GM12872 (cell line): ENCODE measurements around the gene IL13RA1.

Experiments
- TF ChIP-seq, protein P1 (sequence below): IDR thresholded peaks from 3 replicates; pipeline ENCODE4 v1.5.1; 2011; ENCODE audit warnings: low read depth, mild to moderate bottlenecking, low read length, moderate library complexity; ENCODE audit not compliant: insufficient read depth

IL13RA1 gene

DNA sequence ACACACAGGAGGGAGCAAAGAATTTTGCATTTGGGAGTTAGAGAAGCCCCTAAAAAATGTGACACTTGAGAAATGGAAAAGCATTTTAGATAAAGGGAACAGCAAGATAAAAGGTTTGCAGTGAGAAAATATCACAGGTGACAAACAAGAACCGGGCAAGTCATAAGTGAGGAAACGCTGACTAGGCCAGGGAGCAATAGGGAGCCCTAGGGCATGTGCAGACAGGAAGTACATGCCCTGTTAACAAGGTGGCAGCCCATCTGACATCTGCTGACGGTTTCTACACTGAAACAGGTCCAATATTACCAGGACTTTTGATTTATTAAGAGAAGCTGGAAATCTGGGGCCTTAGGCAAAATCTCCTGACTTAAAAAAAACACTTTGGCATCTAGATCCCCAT is 4.0 kb upstream of the IL13RA1 start:
- TF ChIP-seq, protein P1, sequence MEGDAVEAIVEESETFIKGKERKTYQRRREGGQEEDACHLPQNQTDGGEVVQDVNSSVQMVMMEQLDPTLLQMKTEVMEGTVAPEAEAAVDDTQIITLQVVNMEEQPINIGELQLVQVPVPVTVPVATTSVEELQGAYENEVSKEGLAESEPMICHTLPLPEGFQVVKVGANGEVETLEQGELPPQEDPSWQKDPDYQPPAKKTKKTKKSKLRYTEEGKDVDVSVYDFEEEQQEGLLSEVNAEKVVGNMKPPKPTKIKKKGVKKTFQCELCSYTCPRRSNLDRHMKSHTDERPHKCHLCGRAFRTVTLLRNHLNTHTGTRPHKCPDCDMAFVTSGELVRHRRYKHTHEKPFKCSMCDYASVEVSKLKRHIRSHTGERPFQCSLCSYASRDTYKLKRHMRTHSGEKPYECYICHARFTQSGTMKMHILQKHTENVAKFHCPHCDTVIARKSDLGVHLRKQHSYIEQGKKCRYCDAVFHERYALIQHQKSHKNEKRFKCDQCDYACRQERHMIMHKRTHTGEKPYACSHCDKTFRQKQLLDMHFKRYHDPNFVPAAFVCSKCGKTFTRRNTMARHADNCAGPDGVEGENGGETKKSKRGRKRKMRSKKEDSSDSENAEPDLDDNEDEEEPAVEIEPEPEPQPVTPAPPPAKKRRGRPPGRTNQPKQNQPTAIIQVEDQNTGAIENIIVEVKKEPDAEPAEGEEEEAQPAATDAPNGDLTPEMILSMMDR, result no peak

DNA sequence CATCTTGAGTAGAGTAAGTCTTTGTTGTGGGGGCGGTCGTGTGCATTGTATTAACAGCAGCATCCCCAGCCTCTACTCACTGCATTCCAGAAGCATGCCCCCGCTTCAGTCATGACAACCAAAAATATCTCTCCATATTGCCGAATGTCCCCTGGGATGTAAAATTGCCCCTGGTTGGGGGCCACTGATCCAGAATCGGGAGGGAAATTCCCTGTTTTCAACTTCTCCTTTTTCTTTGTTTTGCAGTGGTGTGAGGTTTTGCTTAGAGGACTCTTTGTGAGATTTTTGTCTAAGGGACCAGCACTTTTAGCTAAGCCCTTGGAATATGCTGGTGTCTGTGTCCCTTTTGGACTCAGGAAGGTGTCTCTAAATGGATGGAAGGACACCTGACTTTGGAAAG is 3.0 kb upstream of the IL13RA1 start:
- TF ChIP-seq, protein P1, result no peak

DNA sequence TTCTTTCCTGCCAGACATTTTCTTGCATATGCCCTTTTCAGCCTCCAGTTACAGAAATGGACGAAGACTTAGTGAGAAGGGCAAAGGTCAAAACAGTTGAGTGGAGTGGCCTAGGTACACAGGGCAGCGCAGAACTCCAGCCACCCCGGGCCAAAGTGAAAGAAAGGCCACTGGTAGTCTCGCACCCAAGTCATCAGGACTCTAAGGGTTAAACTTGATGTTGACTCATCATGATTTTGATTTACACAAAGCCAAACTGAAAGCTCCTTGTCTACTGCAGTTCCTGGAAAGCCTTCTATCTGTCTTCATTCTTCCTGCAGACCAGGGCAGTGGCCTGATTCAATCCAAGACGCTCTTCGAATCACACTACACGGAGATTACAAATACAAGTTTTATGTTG is 2.6 kb upstream of the IL13RA1 start:
- TF ChIP-seq, protein P1, result no peak

DNA sequence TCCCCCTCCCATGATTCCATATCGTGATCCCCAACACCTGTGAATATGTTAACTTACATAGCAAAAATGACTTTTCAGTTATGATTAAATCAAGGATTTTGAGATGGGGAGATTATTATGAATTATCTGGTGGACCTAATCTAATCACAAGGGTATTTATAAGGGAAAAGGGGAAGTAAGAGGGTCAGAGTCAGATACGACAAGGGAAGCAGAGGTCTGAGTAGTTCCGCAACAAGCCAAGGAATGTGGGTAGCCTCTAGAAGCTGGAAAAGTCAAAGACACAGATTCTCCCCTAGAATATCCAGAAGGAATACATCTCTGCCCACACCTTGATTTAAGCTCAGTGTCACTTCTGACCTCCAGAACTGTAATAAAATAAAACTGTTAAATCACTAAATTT is 1.0 kb upstream of the IL13RA1 start:
- TF ChIP-seq, protein P1, result no peak

DNA sequence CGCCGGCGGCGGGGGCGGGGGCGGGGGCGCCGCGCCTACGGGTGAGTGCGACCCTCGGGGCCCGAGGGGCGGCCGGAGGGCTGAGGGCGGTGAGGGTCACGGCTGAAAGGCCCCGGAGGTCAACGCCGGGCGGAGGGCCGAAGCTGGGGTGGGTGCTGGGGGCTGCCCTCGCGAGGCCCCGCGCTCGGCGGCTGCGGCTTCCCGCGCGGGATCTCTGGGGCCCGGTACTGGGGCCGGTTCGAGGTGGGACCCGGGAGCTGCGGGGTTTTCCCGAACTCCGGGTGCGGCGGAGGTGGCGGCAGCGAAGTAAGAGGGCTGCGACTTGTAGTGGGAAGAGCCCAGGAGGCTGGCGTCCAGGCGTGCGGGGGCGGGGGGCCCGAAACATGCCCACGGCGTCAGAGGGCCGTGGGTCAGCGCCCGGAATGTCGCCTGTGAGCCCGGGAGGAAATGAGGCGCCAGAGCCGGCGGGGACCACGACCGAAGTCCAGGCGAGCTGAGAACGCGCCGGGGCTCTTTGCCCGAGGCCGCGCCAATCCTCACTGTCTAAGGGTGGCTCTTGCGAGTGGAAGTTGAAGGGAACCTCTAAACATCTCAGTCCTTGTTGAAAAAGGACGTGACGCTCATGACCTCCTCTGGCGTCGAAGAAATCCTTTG is 407 bp downstream of the IL13RA1 start:
- TF ChIP-seq, protein P1, result no peak

DNA sequence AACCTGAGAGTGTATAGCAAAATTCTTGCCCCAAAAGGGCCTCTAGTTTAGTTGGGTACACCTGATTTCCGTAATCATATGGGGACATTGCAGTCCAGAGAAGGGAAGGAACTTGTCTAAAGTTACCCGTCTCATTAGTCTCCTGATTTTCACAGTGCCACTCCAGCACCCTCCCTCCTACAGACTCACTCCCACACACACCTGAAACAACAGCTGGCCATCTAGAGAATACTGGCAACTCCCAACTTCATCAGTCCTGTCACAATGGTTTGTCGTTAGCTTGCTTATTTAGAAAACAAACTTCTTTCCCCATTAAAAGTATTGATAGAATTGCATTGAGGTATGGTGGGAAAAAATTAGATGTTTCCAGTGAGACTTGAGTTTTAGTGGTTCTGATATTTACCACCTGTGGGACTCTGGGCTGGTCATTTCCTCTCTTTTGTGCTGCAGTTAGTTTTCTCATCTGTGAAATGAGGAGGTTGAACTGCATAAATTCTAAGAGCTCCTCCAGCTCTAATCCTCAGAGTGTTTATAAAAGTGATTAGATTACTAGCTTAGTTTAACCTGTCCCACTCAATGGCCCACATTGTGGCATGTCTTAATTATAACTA is 1.7 kb downstream of the IL13RA1 start:
- TF ChIP-seq, protein P1, result no peak

DNA sequence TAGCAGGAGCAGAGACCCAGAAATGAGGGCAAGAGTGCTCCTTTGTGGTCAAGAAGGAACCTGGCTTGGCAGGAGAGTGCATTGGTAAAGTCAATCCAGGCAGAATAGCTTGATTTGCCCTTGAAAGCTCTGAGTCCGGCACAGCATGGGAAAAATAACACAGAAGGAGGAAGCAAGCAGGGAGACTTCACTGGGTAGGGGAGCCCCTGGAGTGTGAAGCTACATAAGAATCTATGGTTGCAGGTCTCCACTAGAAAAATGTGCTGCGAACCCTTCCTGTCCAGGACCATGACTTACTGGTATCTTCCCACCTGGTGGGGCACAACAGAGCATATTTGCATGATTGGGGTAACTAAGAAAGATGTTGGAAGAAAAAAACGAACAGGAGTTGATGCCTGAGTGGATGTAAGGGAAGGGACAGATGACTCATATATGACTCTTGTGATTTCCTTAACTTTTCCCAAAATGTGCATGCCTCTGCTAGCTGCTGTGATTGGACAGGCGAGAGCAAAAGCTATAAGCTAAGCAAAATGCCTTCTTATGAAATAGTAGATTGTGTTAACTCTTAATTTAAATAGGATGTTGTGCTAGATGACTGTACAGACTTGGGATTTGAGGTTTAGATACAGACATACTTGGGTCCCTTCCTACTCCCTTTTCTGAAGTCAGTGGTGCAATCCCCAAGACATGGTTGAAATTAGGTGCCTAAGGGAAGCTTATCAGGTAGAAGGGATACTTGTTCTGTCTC is 3.3 kb downstream of the IL13RA1 start:
- TF ChIP-seq, protein P1, result no peak
